Fibroblast of the conjunctiva (primary cell): ENCODE measurements around the gene KCNN3.

ENCODE experiments used
- DNase-seq: peaks from one replicate; pipeline ENCODE4 v3.0.0-alpha.2; 2010; ENCODE audit warnings: low read depth

KCNN3 gene

GRCh38 chr1:154813846-154814505, 56.1 kb downstream of the KCNN3 start:
- DNase-seq: no peak

GRCh38 chr1:154813300-154813816, 56.7 kb downstream of the KCNN3 start:
- no peak for DNase-seq

- DNase-seq: no peak
Observed at GRCh38 chr1:154812877-154813276, 57.2 kb downstream of the KCNN3 start.

- DNase-seq: no peak
Observed at GRCh38 chr1:154810571-154810970, 59.5 kb downstream of the KCNN3 start.

- DNase-seq: no peak
Observed at GRCh38 chr1:154809436-154810413, 60.4 kb downstream of the KCNN3 start.

- DNase-seq: no peak
Observed at GRCh38 chr1:154808909-154809262, 61.2 kb downstream of the KCNN3 start.

- no peak for DNase-seq
Observed at GRCh38 chr1:154808261-154808908, 61.7 kb downstream of the KCNN3 start.

- DNase-seq: no peak
Observed at GRCh38 chr1:154807048-154807591, 63.0 kb downstream of the KCNN3 start.

- DNase-seq: no peak
Observed at GRCh38 chr1:154806333-154806732, 63.7 kb downstream of the KCNN3 start.

- no peak for DNase-seq
Observed at GRCh38 chr1:154802982-154803920, 66.8 kb downstream of the KCNN3 start.

GRCh38 chr1:154802336-154802969, 67.6 kb downstream of the KCNN3 start:
- DNase-seq: no peak

GRCh38 chr1:154801234-154802011, 68.7 kb downstream of the KCNN3 start:
- no peak for DNase-seq

GRCh38 chr1:154799188-154799587, 70.9 kb downstream of the KCNN3 start:
- no peak for DNase-seq

GRCh38 chr1:154798645-154799044, 71.4 kb downstream of the KCNN3 start:
- DNase-seq: no peak

- DNase-seq: no peak
Observed at GRCh38 chr1:154797175-154797574, 72.9 kb downstream of the KCNN3 start.

- no peak for DNase-seq
Observed at GRCh38 chr1:154796303-154796892, 73.7 kb downstream of the KCNN3 start.

GRCh38 chr1:154794608-154795007, 75.5 kb downstream of the KCNN3 start:
- no peak for DNase-seq

- DNase-seq: no peak
Observed at GRCh38 chr1:154793685-154794084, 76.4 kb downstream of the KCNN3 start.

- no peak for DNase-seq
Observed at GRCh38 chr1:154792899-154793298, 77.2 kb downstream of the KCNN3 start.
